Measurements from ENCODE around the gene FBXO9.

- TF ChIP-seq POLR2AphosphoS5 (IDR thresholded peaks at IDR 0.05; ENCODE audit: low read depth, low read length) (no peak), REST (IDR thresholded peaks at IDR 0.05; ENCODE audit: insufficient read depth in 1 of 2, low read depth in 2 of 2, low read length in 2 of 2) (no peak)
Observed at GRCh38 chr6:53128842-53129241, 63.6 kb downstream of the FBXO9 start.

All from PFSK-1 (cell line).